Mesenteric fat pad (tissue), 1 donor: Measurements from ENCODE around the gene C1QTNF8. TPM values are rescaled to one million over a fixed set of nuclear protein-coding genes. Genes with fewer than 3 reads are reported as not detected.

ENCODE experiments used
- DNase-seq: peaks from one replicate; pipeline ENCODE4 v3.0.0-alpha.2; 2020; ENCODE audit warnings: low spot score
- total RNA-seq: library from RNA; stranded (reverse); fragmentation: NEBNext Ultra II Directional; extraction: Animal tissue kit (Norgen Biotek cat#: 25700); gene quantifications from one replicate; pipeline ENCODE4 v1.2.1, GENCODE V29; 2021
- donor health status: DM: yes; HTN: yes; CAD: no.

C1QTNF8 gene
- total RNA-seq, 1 donor from 2014 or later: not detected

DNA sequence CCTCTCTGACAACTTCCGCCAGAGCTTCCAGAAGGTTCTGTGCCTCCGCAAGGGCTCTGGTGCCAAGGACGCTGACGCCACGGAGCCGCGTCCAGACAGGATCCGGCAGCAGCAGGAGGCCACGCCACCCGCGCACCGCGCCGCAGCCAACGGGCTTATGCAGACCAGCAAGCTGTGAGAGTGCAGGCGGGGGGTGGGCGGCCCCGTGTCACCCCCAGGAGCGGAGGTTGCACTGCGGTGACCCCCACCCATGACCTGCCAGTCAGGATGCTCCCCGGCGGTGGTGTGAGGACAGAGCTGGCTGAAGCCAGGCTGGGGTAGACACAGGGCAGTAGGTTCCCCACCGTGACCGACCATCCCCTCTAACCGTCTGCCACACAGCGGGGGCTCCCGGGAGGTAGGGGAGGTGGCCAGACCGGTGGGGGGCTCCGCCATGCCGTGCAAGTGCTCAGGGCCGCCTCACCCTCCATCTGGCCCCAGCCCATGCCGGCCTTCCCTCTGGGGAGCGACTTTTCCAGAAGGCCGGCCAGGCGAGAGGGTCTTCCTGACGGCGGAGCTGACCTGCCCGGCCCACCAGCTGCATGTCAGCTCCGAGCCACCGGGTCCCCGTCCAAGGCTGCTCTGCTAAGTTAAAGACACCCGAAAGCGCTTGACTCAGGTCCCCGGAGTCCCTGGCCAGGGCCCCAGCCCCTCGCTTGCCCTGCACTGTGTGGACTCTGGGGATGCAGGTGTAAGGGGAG is 16.1 kb downstream of the C1QTNF8 start:
- DNase-seq: no peak

GRCh38 chr16:1079341-1079740 is 16.7 kb downstream of the C1QTNF8 start:
- no peak for DNase-seq

DNA sequence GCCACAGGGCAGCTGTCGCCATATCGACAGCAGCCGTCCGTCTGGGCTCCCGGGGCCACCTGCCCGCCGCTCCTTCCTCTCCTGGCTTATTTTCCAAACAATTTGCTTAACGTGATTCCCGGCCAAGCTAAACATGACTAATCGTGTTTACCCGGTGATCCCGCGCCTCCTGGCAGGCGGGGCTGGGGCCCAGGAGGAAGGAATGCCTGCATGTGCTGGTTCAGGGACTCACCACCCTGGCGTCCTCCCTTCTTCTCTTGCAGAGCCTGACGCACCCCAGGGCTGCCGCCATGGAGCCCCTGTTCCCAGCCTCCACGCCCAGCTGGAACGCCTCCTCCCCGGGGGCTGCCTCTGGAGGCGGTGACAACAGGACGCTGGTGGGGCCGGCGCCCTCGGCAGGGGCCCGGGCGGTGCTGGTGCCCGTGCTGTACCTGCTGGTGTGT is 17.4 kb downstream of the C1QTNF8 start:
- no peak for DNase-seq

GRCh38 chr16:1077877-1078578 is 18.0 kb downstream of the C1QTNF8 start:
- DNase-seq: no peak

DNA sequence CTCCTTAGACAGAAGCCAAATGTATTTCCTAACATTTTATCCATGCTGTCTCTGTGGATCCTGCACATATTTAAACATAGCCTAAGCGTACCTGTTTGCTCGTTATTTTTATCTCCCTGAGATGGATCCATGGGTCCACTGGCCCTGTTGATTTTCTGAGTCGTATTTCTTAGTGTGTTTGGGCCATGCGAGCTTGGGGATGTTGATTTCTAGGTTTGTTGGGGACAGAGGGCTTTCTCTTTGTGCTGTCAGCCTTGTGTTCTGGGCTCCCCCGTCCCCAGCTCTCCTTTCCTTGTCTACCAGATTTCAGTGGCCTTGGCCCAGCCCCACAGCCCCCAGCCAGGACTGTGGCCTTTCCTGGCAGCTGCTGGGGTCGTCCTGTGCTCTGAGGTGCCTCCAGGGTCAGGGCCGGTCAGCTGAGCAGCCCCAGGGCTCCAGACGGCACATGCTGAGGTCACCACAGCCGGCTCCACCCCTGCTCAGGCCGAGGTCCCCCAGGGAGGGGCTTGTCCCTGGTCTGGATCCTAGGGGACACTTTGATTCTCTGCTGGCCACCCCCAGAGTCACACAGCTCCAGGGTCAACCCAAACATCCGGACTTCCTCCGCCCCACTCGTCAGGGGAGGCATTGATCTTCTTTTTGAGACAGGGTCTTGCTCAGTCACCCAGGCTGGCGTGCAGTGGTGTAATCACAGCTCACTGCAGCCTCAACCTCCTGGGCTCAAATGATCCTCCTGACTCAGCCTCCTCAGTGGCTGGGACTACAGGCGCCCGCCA is 19.1 kb downstream of the C1QTNF8 start:
- DNase-seq: no peak

DNA sequence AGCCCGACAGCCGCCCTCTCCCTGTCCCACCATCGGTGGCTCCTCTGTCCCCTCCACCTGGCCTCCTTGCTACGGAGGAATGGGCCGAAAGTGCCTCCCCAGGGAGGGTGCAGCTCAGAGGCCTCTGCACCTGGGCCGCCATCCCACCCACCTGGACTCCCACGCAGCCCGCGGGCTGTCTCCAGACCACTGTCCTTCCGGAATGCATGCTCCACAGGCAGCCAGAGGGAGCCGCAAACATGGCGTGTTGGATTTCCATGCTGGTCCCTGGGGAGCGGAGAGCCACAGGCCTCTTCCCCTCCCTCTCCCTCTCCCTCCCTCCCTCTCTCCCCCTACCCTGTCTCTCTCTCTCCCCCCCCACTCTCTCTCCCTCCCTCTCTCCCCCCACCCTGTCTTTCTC is 20.5 kb downstream of the C1QTNF8 start:
- DNase-seq: no peak

- no peak for DNase-seq
These were observed 21.7 kb downstream of the C1QTNF8 start for GRCh38 chr16:1074379-1074649.

GRCh38 chr16:1073566-1074378 is 22.3 kb downstream of the C1QTNF8 start:
- no peak for DNase-seq

GRCh38 chr16:1073262-1073558 is 22.8 kb downstream of the C1QTNF8 start:
- DNase-seq: no peak

GRCh38 chr16:1072526-1073261 is 23.4 kb downstream of the C1QTNF8 start, which contains the start of gene SSTR5:
SSTR5 (plus strand) TSS chr16:1072747; CDS start chr16:1078869, 6,122 bp downstream.
- no peak for DNase-seq

DNA sequence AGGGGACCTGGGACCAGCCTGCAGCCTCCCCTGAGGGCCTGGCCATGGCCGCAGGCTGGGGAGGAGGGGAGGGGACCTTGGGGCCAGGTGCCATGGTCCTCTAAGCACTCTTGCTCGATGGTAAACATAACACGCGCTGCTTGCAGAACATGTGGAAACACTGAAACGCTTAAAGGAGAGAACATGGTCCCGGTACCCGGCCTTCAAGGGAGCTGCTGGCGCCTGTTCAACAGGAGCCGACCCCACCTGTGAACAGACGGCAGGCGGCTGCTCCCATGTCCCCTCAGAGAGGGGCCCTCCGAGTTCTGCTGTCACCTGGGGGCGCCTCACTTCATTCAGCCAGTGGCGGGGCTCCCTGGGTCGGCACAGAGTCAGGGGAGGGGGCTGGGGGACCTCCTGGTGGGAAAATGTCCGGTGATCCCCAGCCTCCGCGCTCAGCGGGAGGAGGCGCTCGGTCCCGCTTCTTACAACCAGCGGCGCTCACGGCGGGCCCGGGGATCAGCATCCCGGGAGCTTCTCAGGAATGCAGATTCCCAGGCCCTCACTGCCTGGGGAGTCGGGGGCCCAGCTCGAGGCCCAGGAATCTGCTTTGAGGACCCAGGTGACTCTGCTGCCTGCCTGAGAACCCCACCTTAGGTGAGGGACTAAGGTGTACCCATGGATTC is 24.4 kb downstream of the C1QTNF8 start:
- no peak for DNase-seq

DNA sequence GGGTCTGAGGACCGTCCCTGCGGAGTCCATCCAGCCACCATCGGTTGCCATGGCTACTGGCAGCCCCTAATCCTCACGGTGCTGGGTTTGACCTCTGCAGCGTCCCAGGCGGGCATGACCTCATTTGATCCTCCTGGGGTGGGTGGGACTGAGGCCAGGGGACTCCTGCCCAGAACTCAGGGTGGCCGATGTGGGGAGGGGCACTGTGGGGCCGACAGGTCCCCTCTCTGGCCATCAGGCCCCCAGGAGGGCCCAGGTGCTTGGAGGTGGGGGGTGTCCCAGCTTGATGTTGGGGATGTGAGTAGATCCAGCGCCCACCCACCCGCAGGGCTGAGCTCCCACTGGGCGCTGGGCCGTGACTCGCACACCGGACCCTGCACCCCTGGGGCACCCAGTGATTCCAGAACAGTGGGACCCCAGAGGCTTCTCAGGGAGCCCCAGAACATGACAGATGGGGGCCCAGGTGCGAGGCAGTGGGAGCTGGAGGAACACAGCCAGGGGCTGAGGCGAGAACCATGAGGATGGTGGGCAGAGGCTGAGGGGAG is 25.1 kb downstream of the C1QTNF8 start:
- no peak for DNase-seq

GRCh38 chr16:1070084-1070863 is 25.8 kb downstream of the C1QTNF8 start:
- DNase-seq: no peak

- no peak for DNase-seq
These were observed 26.9 kb downstream of the C1QTNF8 start for GRCh38 chr16:1069154-1069553.

- DNase-seq: no peak
These were observed 27.6 kb downstream of the C1QTNF8 start for GRCh38 chr16:1068451-1068850.

DNA sequence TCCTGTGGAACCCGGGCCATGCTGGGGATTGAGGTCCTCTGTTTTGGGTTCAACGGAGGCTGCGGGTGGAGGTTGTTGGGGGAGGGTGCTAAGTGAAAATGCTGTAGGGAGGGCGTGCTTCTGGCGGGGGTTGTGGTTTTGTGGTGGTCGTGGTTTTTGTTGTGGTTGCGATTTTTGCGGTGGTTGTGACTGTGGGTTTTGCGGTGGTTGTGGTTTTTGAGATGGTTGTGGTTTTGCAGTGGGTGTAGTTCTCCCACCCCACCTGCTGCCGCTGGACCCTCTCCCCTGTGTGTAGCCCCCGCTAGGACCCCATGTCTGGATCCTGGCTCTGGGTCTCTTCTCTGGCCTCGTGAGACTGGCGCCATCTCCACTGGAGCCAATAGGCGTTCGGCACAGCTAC is 28.4 kb downstream of the C1QTNF8 start:
- no peak for DNase-seq

- DNase-seq: no peak
These were observed 29.4 kb downstream of the C1QTNF8 start for GRCh38 chr16:1066584-1067172.

GRCh38 chr16:1065469-1066128 is 30.4 kb downstream of the C1QTNF8 start:
- DNase-seq: no peak
